ENCODE results near the gene SASS6. TPM values are rescaled to one million over a fixed set of nuclear protein-coding genes. Genes with fewer than 3 reads are reported as not detected.

Gene SASS6
- total RNA-seq, 1 donor: 2.5 TPM

DNA sequence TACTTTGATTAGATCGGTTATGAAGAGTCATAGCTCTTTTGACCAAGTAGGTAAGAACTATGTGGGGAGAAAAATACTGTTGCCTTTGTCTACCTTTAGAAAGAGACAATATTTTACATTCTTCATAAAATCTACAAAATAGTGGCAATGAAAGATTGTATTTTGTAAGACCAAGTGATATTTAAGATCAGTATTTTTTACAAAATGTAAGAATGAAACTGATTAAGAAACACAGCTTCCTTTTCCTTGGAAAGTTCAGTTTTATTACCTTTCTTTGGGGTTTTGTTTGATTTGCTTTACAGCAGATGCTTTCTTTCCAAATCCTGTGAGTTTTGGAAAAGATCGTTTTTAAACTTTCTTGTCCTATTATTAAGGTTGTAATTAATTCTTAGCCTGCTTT is 93.1 kb downstream of the SASS6 start:
- TF ChIP-seq, protein P1, sequence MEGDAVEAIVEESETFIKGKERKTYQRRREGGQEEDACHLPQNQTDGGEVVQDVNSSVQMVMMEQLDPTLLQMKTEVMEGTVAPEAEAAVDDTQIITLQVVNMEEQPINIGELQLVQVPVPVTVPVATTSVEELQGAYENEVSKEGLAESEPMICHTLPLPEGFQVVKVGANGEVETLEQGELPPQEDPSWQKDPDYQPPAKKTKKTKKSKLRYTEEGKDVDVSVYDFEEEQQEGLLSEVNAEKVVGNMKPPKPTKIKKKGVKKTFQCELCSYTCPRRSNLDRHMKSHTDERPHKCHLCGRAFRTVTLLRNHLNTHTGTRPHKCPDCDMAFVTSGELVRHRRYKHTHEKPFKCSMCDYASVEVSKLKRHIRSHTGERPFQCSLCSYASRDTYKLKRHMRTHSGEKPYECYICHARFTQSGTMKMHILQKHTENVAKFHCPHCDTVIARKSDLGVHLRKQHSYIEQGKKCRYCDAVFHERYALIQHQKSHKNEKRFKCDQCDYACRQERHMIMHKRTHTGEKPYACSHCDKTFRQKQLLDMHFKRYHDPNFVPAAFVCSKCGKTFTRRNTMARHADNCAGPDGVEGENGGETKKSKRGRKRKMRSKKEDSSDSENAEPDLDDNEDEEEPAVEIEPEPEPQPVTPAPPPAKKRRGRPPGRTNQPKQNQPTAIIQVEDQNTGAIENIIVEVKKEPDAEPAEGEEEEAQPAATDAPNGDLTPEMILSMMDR (IDR thresholded peaks at IDR 0.05; ENCODE audit: extremely low read depth, low read depth, low read length): no peak
- Histone ChIP-seq H3K79me2 (ENCODE audit: insufficient read depth, low read length) (peaks cover 78% of the 10 kb centered on the region), H2AFZ (ENCODE audit: low read length) (no peak overlapping the region), H4K20me1 (ENCODE audit: insufficient read depth, low read length) (peaks cover 27% of the 10 kb centered on the region), H3K9me3 (ENCODE audit: low read depth, low read length) (no peaks in the 10 kb centered on the region), H3K27ac (ENCODE audit: low read depth, low read length) (peak overlapping the region; percentile 93), H3K4me2 (ENCODE audit: insufficient read depth, low read length) (peak overlapping the region; percentile 92), H3K36me3 (ENCODE audit: insufficient read depth, low read length) (no peaks in the 10 kb centered on the region), H3K27me3 (ENCODE audit: insufficient read depth, low read length) (no peaks in the 10 kb centered on the region), H3K4me3 (ENCODE audit: insufficient read depth, low read length) (peak overlapping the region; percentile 97), H3K4me1 (ENCODE audit: insufficient read depth, low read length) (peaks cover 17% of the 10 kb centered on the region)
- DNase-seq (ENCODE audit: insufficient read length, low spot score, missing footprints): peak; percentile 58

DNA sequence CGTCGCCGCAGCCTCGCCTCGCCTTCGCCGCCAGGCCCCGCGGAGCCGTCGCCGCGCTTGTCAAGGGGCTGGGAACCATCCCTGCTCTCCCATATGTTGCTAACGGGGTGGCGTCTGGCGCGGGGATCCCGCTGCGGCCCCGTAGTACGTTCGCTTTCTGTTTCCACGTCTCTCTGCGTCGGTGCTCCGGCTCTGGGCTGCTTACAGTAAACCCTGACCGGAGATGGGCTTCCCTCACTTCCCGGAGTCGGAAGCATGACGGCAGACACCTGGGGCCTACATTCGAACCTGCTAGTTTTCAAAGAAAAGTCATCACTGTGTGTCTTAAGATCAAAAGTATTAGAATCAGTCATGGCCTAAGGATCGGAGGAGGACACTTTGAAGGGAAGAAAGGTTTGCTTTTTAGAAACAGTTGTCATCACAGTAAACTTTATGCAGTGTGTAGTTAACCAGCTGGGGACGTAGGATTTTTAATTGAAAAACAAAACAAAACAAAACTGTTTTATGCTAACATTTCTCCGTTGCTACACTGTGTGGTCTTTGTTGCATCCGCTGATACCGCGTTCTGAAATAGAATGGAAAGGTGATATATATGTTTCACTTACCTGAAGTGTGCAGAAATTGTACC is 94.0 kb downstream of the SASS6 start:
- H3K36me3 ChIP-seq (ENCODE audit: insufficient read depth, low read length): no peaks in the 10 kb centered on the region
- DNase-seq (ENCODE audit: insufficient read length, low spot score, missing footprints): peak; percentile 81
- no peaks in the 10 kb centered on the region for H3K27me3 ChIP-seq (ENCODE audit: insufficient read depth, low read length)

DNA sequence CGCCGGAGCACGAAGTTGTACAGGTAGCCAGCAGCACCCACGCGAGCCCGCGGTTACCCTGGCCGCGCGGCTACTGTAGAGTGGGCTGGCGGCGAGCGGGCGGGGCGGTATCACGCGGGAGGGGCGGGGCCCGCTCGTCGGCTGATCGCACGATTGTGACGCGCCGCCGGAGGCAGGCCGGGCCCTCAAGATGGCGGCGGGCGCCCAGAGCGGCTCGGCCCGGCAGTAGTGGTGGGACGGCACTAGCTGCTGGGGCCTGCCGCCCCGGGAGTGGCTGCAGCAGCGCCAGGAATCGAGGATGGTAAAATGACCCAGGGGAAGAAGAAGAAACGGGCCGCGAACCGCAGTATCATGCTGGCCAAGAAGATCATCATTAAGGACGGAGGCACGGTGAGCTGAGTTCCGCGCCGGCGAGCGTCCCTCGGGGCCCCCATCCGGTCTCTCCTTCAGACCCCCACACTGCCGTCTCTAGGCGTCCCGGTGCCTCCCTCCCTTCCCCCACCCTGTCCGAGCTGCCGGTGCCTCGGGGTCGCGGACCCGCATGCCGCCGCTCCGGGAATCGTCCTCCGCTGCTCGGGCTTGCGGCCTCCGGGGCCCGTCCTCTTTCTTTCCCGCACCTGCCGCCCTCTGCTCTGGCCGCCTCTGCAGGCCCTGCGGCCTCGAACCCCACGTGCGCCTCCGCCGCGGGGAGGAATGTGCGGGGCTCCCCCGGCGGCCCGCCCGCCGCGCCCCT is 94.6 kb downstream of the SASS6 start:
- H3K79me2 ChIP-seq (ENCODE audit: insufficient read depth, low read length): peaks cover 63% of the 10 kb centered on the region
- peak overlapping the region; percentile 93 for H3K27ac ChIP-seq (ENCODE audit: low read depth, low read length)
- H3K9me3 ChIP-seq (ENCODE audit: low read depth, low read length): no peaks in the 10 kb centered on the region
- peaks cover 17% of the 10 kb centered on the region for H3K4me1 ChIP-seq (ENCODE audit: insufficient read depth, low read length)
- peaks cover 21% of the 10 kb centered on the region for H4K20me1 ChIP-seq (ENCODE audit: insufficient read depth, low read length)
- H2AFZ ChIP-seq (ENCODE audit: low read length): peak overlapping the region; percentile 93
- TF ChIP-seq, protein P1 (IDR thresholded peaks at IDR 0.05; ENCODE audit: extremely low read depth, low read depth, low read length): no peak
- peak overlapping the region; percentile 92 for H3K4me2 ChIP-seq (ENCODE audit: insufficient read depth, low read length)
- H3K4me3 ChIP-seq (ENCODE audit: insufficient read depth, low read length): peak overlapping the region; percentile 97
- H3K27me3 ChIP-seq (ENCODE audit: insufficient read depth, low read length): no peaks in the 10 kb centered on the region
- peak; percentile 98 for DNase-seq (ENCODE audit: insufficient read length, low spot score, missing footprints)
- no peaks in the 10 kb centered on the region for H3K36me3 ChIP-seq (ENCODE audit: insufficient read depth, low read length)

More for the DNA sequence above, 94.0 kb downstream of the SASS6 start:
- Histone ChIP-seq H3K9me3 (ENCODE audit: low read depth, low read length) (no peaks in the 10 kb centered on the region), H4K20me1 (ENCODE audit: insufficient read depth, low read length) (peaks cover 27% of the 10 kb centered on the region), H3K79me2 (ENCODE audit: insufficient read depth, low read length) (peaks cover 70% of the 10 kb centered on the region), H3K4me2 (ENCODE audit: insufficient read depth, low read length) (peak overlapping the region; percentile 92), H3K27ac (ENCODE audit: low read depth, low read length) (peak overlapping the region; percentile 93), H2AFZ (ENCODE audit: low read length) (peak overlapping the region; percentile 93), H3K4me1 (ENCODE audit: insufficient read depth, low read length) (peaks cover 17% of the 10 kb centered on the region), H3K4me3 (ENCODE audit: insufficient read depth, low read length) (peak overlapping the region; percentile 97)
- TF ChIP-seq, protein P1 (IDR thresholded peaks at IDR 0.05; ENCODE audit: extremely low read depth, low read depth, low read length): no peak

DNA sequence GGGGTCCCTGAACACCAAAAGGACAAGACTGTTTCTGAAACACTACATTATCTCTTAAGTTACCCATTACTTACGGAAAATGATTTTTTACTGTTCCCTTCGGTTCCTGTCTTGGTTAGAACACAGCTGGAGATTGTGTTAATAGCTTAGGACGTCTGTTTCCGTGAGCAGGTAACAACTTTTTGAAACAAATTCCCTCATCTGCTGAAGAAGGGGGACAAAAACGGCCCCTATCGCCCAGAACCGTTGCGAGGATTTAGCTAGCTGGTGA is 95.1 kb downstream of the SASS6 start:
- TF ChIP-seq, protein P1 (IDR thresholded peaks at IDR 0.05; ENCODE audit: extremely low read depth, low read depth, low read length): no peak
- peak overlapping the region; percentile 97 for H3K4me3 ChIP-seq (ENCODE audit: insufficient read depth, low read length)
- peaks cover 58% of the 10 kb centered on the region for H3K79me2 ChIP-seq (ENCODE audit: insufficient read depth, low read length)
- H3K27ac ChIP-seq (ENCODE audit: low read depth, low read length): peak overlapping the region; percentile 93
- peak overlapping the region; percentile 92 for H2AFZ ChIP-seq (ENCODE audit: low read length)
- peaks cover 17% of the 10 kb centered on the region for H3K4me1 ChIP-seq (ENCODE audit: insufficient read depth, low read length)
- H3K36me3 ChIP-seq (ENCODE audit: insufficient read depth, low read length): no peaks in the 10 kb centered on the region
- H3K4me2 ChIP-seq (ENCODE audit: insufficient read depth, low read length): peak overlapping the region; percentile 92
- no peaks in the 10 kb centered on the region for H3K9me3 ChIP-seq (ENCODE audit: low read depth, low read length)
- no peak for DNase-seq (ENCODE audit: insufficient read length, low spot score, missing footprints)
- peaks cover 16% of the 10 kb centered on the region for H4K20me1 ChIP-seq (ENCODE audit: insufficient read depth, low read length)
- no peaks in the 10 kb centered on the region for H3K27me3 ChIP-seq (ENCODE audit: insufficient read depth, low read length)
